ENCODE data around the gene TEX44. TPM values are rescaled to one million over a fixed set of nuclear protein-coding genes. Genes with fewer than 3 reads are reported as not detected.
A peak's percentile ranks its signal among the peaks of the same experiment; 100 is the strongest.

The TEX44 gene
- total and polyA plus RNA-seq, 2 of the 13 experiments (the other 11 are each of a cell fraction or from before 2014, with no cell fraction given): not detected

DNA sequence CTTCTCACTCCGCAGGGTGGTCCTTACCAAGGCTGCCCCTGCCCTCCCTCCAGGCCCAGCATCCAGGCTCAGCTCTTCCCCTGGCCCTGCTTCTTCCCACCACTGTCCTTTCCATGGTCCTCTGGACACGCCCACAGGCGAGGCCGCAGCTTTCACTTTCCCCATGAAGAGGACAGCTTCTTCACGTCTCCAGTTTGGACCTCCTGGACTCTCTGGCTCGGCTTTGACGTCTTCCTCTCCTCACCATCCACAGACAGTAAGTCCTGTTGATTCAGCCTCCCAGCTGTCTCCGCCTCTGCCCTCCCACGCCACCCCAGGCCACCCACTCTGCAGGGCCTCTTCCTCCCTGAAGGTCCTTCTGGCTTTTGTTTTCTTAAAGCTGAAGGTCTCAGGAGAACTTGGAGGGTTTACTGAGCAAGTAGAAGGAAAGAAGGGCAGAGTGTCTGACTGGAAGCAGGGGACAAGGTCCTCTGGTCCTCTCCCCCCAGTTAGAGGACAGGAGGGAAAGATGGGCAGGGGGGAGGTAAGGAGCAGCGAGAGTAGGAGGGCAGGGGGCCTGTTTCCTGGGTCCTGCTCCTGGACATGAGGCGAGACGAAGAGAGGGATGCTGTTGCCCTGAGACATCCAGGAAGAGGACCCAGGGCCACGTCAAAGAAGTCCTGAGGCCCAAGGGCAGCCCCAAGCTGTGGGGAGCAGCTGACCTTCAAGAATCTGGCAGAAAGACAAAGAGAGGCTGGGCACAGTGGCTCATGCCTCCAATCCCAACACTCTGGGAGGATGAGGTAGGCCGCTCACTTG is 37.7 kb upstream of the TEX44 start:
- Histone ChIP-seq H4K20me1 (ENCODE audit: insufficient read depth, low read length) (no peaks in the 10 kb centered on the region), H3K36me3 (replicated peaks in 1 of 2; ENCODE audit: control insufficient read depth in 1 of 2, insufficient read depth in 2 of 2, low read length in 2 of 2) (no peaks in the 10 kb centered on the region), H3K79me2 (ENCODE audit: insufficient read depth, low read length) (no peaks in the 10 kb centered on the region), H3K4me1 (ENCODE audit: insufficient read depth, low read length) (0 out of 2 replicates have a peak, but pooled peaks cover 11% of the 10 kb centered on the region), H3K4me3 (replicated peaks in 1 of 3; ENCODE audit: insufficient read depth in 1 of 3, low read depth in 2 of 3, low read length in 3 of 3) (peak overlapping the region; percentile 3 to 44 (median 22); a peak in 4 of 6 replicates), H3K27me3 (ENCODE audit: control insufficient read depth in 1 of 2, insufficient read depth in 2 of 2, low read length in 2 of 2) (no peaks in the 10 kb centered on the region; a peak in 1 of 5 replicates), H3K9ac (ENCODE audit: insufficient read depth, low read depth, low read length) (no peak overlapping the region), H2AFZ (ENCODE audit: low read length) (peak overlapping the region; percentile 7), H3K9me3 (ENCODE audit: low read length) (peaks cover 12% of the 10 kb centered on the region), H3K27ac (ENCODE audit: extremely low read length, insufficient read depth, low read length) (no peak overlapping the region), H3K4me2 (ENCODE audit: low read depth, low read length) (peak overlapping the region; percentile 60)
- BruUV-seq (replicated peaks): no TSS peak
- CTCF ChIA-PET (ENCODE audit: low intra/inter-chr PET ratio, low total read pairs): no interaction called here
- POLR2A ChIA-PET: interaction anchor here (1.5 kb wide), 1 partner anchor 91 kb away, joined by 4 read pairs; the partner anchor contains the start of gene NCL
- in situ Hi-C loops (cut with HindIII; ENCODE audit: extremely low pct_ligation_motif_present, low pct_unique_long_range_greater_than_20kb): loop anchor here (5.0 kb wide), 1 partner anchor 73 kb away; no protein-coding TSS in a partner anchor
- no peak for DNase-seq (ENCODE audit: low spot score)
- FAIRE-seq: no peak
- ATAC-seq: peak; percentile 58
- intact Hi-C loops (cut with micrococcal nuclease; ENCODE audit: unreplicated experiment): no loop called here
- 17% methylated on average over 14 of the region's 14 CpGs for WGBS (ENCODE audit: low lambda C conversion rate)
- TF ChIP-seq ZFP62 (CRISPR knock-in tag; IDR thresholded peaks at IDR 0.05): no peak
- no peak for TF ChIP-seq MLXIP (CRISPR knock-in tag; IDR thresholded peaks at IDR 0.05; ENCODE audit: borderline replicate concordance)
- no peak for TF ChIP-seq KAT7 (CRISPR knock-in tag; IDR thresholded peaks at IDR 0.05; ENCODE audit: borderline replicate concordance)
- no peak for TF ChIP-seq ZNF782 (CRISPR knock-in tag; IDR thresholded peaks at IDR 0.05; ENCODE audit: borderline replicate concordance)
- TF ChIP-seq GMEB2 (CRISPR knock-in tag; IDR thresholded peaks at IDR 0.05; ENCODE audit: low read depth): no peak
- no peak for TF ChIP-seq GFI1 (CRISPR knock-in tag; IDR thresholded peaks at IDR 0.05; ENCODE audit: borderline replicate concordance)
- TF ChIP-seq CEBPG (CRISPR knock-in tag; IDR thresholded peaks at IDR 0.05): no peak
- TF ChIP-seq SALL1 (CRISPR knock-in tag; IDR thresholded peaks at IDR 0.05): 0 out of 2 replicates have a peak, but pooled peaks have one; percentile 24
- no peak for TF ChIP-seq SSRP1 (CRISPR knock-in tag; IDR thresholded peaks at IDR 0.05)
- TF ChIP-seq, protein P1, sequence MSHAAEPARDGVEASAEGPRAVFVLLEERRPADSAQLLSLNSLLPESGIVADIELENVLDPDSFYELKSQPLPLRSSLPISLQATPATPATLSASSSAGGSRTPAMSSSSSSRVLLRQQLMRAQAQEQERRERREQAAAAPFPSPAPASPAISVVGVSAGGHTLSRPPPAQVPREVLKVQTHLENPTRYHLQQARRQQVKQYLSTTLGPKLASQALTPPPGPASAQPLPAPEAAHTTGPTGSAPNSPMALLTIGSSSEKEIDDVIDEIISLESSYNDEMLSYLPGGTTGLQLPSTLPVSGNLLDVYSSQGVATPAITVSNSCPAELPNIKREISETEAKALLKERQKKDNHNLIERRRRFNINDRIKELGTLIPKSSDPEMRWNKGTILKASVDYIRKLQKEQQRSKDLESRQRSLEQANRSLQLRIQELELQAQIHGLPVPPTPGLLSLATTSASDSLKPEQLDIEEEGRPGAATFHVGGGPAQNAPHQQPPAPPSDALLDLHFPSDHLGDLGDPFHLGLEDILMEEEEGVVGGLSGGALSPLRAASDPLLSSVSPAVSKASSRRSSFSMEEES (CRISPR knock-in tag; IDR thresholded peaks at IDR 0.05): no peak
- no peak for TF ChIP-seq YY1 (IDR thresholded peaks at IDR 0.05; ENCODE audit: insufficient read depth, insufficient replicate concordance, low read depth, low read length)
- no peak for TF ChIP-seq SP2 (CRISPR knock-in tag; IDR thresholded peaks at IDR 0.05)
- TF ChIP-seq AHR (CRISPR knock-in tag; IDR thresholded peaks at IDR 0.05): no peak
- TF ChIP-seq ZFYVE20 (CRISPR knock-in tag; IDR thresholded peaks at IDR 0.05; ENCODE audit: borderline replicate concordance, low read depth): no peak
- TF ChIP-seq, protein P2, sequence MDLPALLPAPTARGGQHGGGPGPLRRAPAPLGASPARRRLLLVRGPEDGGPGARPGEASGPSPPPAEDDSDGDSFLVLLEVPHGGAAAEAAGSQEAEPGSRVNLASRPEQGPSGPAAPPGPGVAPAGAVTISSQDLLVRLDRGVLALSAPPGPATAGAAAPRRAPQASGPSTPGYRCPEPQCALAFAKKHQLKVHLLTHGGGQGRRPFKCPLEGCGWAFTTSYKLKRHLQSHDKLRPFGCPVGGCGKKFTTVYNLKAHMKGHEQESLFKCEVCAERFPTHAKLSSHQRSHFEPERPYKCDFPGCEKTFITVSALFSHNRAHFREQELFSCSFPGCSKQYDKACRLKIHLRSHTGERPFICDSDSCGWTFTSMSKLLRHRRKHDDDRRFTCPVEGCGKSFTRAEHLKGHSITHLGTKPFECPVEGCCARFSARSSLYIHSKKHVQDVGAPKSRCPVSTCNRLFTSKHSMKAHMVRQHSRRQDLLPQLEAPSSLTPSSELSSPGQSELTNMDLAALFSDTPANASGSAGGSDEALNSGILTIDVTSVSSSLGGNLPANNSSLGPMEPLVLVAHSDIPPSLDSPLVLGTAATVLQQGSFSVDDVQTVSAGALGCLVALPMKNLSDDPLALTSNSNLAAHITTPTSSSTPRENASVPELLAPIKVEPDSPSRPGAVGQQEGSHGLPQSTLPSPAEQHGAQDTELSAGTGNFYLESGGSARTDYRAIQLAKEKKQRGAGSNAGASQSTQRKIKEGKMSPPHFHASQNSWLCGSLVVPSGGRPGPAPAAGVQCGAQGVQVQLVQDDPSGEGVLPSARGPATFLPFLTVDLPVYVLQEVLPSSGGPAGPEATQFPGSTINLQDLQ (CRISPR knock-in tag; IDR thresholded peaks at IDR 0.05): 0 out of 2 replicates have a peak, but pooled peaks have one; percentile 25
